ENCODE measurements around the gene SAMD13. TPM values are rescaled to one million over a fixed set of nuclear protein-coding genes. Genes with fewer than 3 reads are reported as not detected.

SAMD13 gene
- total and polyA plus RNA-seq, 2 donors (not counting 3 experiments of a cell fraction or from before 2014, with no cell fraction given), result 1.2 to 4.8 TPM

DNA sequence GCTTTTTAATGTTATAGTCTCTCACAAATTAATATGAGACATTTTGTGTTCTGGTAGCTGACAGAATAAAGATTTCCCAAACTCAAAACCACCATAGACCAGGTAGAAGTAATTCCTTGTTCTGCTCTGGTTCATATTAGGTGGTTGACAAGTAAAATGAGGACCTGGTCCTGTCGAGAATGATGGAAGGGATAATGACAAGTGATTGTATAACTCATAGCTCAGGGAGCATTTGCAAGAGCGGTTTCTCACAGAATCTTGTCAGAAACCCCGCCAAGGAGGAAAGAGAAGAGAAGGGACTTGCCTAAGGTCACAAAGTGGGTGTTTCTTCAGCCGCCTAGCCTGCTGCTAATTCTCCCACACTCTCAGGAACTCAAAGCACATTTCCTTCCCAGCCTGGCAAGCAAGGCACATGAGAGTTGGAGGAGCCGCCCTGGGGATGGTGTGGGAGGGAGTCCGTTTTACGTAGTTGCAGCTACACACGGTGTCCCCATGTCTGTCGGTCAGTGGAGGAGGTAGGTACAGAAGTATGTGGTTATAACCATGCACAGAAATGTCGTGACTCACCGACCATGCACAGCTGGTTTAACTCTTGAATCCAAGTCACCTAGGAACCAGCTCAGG, 46.5 kb downstream of the SAMD13 start:
- no peaks in the 10 kb centered on the region for H3K9me1 ChIP-seq (replicated peaks; ENCODE audit: control insufficient read depth, extremely low read depth, insufficient read depth, low read length)
- H2AFZ ChIP-seq (ENCODE audit: low read depth, low read length), result no peak overlapping the region
- no peaks in the 10 kb centered on the region for H3K36me3 ChIP-seq (ENCODE audit: control insufficient read depth in 2 of 2, extremely low read depth in 1 of 2, insufficient read depth in 2 of 2, low read length in 2 of 2)
- TF ChIP-seq EZH2 (IDR thresholded peaks at IDR 0.05; ENCODE audit: borderline replicate concordance, low read depth, low read length, severe bottlenecking) (no peak), JUN (IDR thresholded peaks at IDR 0.05; ENCODE audit: borderline replicate concordance, insufficient read depth, insufficient read length, low read depth) (no peak), FOS (IDR thresholded peaks at IDR 0.05; ENCODE audit: borderline replicate concordance, insufficient read depth, low read length) (no peak), POLR2AphosphoS5 (IDR thresholded peaks at IDR 0.05; ENCODE audit: insufficient read depth, low read depth, low read length) (no peak)
- TF ChIP-seq, protein P1, sequence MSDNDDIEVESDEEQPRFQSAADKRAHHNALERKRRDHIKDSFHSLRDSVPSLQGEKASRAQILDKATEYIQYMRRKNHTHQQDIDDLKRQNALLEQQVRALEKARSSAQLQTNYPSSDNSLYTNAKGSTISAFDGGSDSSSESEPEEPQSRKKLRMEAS (IDR thresholded peaks at IDR 0.05; ENCODE audit: insufficient read depth, insufficient read length), result no peak
- TF ChIP-seq, protein P2, sequence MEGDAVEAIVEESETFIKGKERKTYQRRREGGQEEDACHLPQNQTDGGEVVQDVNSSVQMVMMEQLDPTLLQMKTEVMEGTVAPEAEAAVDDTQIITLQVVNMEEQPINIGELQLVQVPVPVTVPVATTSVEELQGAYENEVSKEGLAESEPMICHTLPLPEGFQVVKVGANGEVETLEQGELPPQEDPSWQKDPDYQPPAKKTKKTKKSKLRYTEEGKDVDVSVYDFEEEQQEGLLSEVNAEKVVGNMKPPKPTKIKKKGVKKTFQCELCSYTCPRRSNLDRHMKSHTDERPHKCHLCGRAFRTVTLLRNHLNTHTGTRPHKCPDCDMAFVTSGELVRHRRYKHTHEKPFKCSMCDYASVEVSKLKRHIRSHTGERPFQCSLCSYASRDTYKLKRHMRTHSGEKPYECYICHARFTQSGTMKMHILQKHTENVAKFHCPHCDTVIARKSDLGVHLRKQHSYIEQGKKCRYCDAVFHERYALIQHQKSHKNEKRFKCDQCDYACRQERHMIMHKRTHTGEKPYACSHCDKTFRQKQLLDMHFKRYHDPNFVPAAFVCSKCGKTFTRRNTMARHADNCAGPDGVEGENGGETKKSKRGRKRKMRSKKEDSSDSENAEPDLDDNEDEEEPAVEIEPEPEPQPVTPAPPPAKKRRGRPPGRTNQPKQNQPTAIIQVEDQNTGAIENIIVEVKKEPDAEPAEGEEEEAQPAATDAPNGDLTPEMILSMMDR (IDR thresholded peaks at IDR 0.05; ENCODE audit: extremely low read depth in 1 of 2, insufficient read depth in 1 of 2, low read depth in 1 of 2, low read length in 2 of 2), result no peak
- CTCF ChIA-PET, result no interaction called here
- no peak overlapping the region for H3K27ac ChIP-seq (ENCODE audit: insufficient read depth, low read depth, low read length)
- no peak overlapping the region for H3K9ac ChIP-seq (replicated peaks; ENCODE audit: extremely low read depth, insufficient read depth, low read length)
- H3K9me3 ChIP-seq (replicated peaks; ENCODE audit: control insufficient read depth, insufficient read depth, low read length), result no peaks in the 10 kb centered on the region
- H3K4me3 ChIP-seq (replicated peaks in 1 of 3; ENCODE audit: insufficient read depth in 1 of 3, low read depth in 1 of 3, low read length in 3 of 3), result no peak overlapping the region
- H3K27me3 ChIP-seq (ENCODE audit: control insufficient read depth in 2 of 2, insufficient read depth in 2 of 2, low read length in 2 of 2), result no peaks in the 10 kb centered on the region
- no TSS peak for BruUV-seq (replicated peaks)
- dilution Hi-C loops (cut with MboI; ENCODE audit: extremely low pct_ligation_motif_present, low sequenced_read_pairs), result no loop called here
- DNase-seq (ENCODE audit: low read depth, low spot score) (no peak), FAIRE-seq (no peak)
- no peak overlapping the region for H3K4me2 ChIP-seq (ENCODE audit: insufficient read depth, low read length)
- no peaks in the 10 kb centered on the region for H4K20me1 ChIP-seq (replicated peaks; ENCODE audit: control insufficient read depth, extremely low read depth, insufficient read depth, low read length)
- no peaks in the 10 kb centered on the region for H3K79me2 ChIP-seq (ENCODE audit: control insufficient read depth, insufficient read depth, low read length)
- intact Hi-C loops (cut with micrococcal nuclease), result no loop called here
- H3K4me1 ChIP-seq (ENCODE audit: control insufficient read depth, extremely low read depth, insufficient read depth, low read length), result no peaks in the 10 kb centered on the region
- POLR2A ChIA-PET, result no interaction called here

Measured in endothelial cell of umbilical vein (primary cell).